Effector memory CD8-positive, alpha-beta T cell (primary cell): ENCODE data around the gene PLPPR4.
"Not testable (repeated sequence)": the region's sequence is repeated elsewhere in the genome, so short reads cannot be mapped to it uniquely, and the experiment has no call there.

Experiments
- ATAC-seq: fragments of 150-1000 bp; cut with Tn5 transposase; replicated peaks from 2 replicates; pipeline ENCODE4 v1.10.0; 2021; ENCODE audit warnings: mild to moderate bottlenecking, moderate library complexity
- DNase-seq, 3 experiments: peaks; one replicate each; pipeline ENCODE4 v3.0.0; 2021
- H3K27ac Mint-ChIP-seq, 2 donors: one replicate each; pipeline ENCODE4 v1.8.0; 2022; ENCODE audit warnings: mild to moderate bottlenecking in 2 of 2, mixed read lengths in 2 of 2, moderate library complexity in 2 of 2
- H3K27me3 Mint-ChIP-seq, 2 donors: one replicate each; pipeline ENCODE4 v1.8.0; 2022; ENCODE audit warnings: mixed read lengths in 2 of 2
- H3K36me3 Mint-ChIP-seq: one replicate; pipeline ENCODE4 v1.8.0; 2022; ENCODE audit warnings: mild to moderate bottlenecking, moderate library complexity, mixed read lengths; ENCODE audit not compliant: insufficient read depth
- H3K4me1 Mint-ChIP-seq, 2 donors: one replicate each; pipeline ENCODE4 v1.8.0; 2022; ENCODE audit warnings: low read depth in 2 of 2, mixed read lengths in 2 of 2
- H3K4me3 Mint-ChIP-seq, 2 donors: one replicate each; pipeline ENCODE4 v1.8.0; 2022; ENCODE audit warnings: mild to moderate bottlenecking in 2 of 2, mixed read lengths in 2 of 2, moderate library complexity in 2 of 2
- H3K9me3 Mint-ChIP-seq, 2 donors: one replicate each; pipeline ENCODE4 v1.8.0; 2022; ENCODE audit warnings: mixed read lengths in 2 of 2

Gene PLPPR4

DNA sequence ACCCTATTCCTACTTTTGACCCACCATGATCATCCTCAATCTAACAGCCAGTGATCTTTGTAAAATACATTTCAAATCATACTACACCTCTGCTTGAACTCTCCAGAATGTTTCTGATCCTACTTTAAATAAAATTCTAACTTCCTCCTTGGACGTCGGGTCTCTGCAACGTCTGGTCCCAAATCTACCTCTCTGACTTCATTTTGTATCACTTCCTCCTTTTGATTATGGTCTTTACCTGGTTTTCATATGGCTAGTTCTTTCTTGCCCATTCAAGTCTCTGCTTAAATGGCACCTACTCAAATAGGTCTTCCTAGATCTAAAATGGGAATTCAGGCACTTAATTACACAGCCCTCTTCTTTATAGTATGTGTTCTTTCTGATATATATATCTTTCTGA lies 18.2 kb downstream of the PLPPR4 start:
- H3K36me3 Mint-ChIP-seq, result no peaks in the 10 kb centered on the region
- H3K27ac Mint-ChIP-seq, result no peak overlapping the region
- no peaks in the 10 kb centered on the region for H3K27me3 Mint-ChIP-seq
- no peaks in the 10 kb centered on the region for H3K4me1 Mint-ChIP-seq
- DNase-seq (no peak), ATAC-seq (no peak)
- H3K9me3 Mint-ChIP-seq, result peaks cover 0 to 5% of the 10 kb centered on the region in 2 donors
- no peak overlapping the region for H3K4me3 Mint-ChIP-seq

- DNase-seq, H3K27ac Mint-ChIP-seq, H3K4me3 Mint-ChIP-seq, ATAC-seq, H3K9me3 Mint-ChIP-seq, H3K36me3 Mint-ChIP-seq, H3K27me3 Mint-ChIP-seq, H3K4me1 Mint-ChIP-seq: not testable (repeated sequence)
Observed at GRCh38 chr1:99283521-99283920, 19.2 kb downstream of the PLPPR4 start.

DNA sequence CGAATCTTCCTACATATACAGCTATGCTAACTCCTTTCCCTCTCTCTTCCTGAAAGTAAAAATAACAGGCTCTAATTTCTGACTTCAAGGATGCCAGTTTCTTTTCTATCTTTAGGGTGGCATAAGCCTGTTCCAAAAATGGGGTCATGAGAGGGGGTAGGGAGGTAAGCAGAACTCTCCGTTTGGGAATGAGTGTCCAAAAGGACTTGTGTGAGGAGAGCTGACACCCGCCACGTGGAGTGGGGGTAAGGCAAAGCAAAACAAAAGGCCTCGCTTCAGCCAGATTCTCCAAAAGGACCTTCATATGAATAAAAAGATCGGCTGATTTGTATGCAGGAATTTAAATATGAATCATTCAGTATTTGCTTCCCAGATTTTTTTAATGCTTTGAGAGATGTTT lies 28.6 kb downstream of the PLPPR4 start:
- DNase-seq, result no peak
- H3K4me1 Mint-ChIP-seq, result no peaks in the 10 kb centered on the region

DNA sequence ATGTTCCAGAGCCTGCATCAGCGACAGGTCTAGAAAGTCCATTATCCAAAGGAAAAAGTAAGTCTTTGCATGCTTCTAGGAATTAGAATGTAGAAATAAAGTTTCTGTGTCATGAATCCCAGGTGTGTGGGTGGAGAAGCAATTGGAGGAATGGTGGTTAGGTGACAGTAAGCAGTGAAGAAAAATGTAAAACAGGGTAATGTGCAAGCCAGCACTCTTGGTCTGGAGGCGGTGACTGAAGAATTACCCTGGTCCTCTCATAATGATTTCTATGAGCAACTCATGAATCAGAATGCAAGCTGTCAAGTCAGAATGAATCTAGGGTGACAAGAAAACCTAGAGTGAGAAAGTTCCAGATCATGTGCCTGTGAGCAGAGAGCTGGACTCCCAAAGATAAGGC lies 33.6 kb downstream of the PLPPR4 start:
- Mint-ChIP-seq H3K27me3 (no peaks in the 10 kb centered on the region), H3K9me3 (no peaks in the 10 kb centered on the region), H3K4me1 (no peaks in the 10 kb centered on the region), H3K4me3 (no peak overlapping the region), H3K36me3 (no peaks in the 10 kb centered on the region), H3K27ac (no peak overlapping the region)
- no peak for DNase-seq
- no peak for ATAC-seq

More for the DNA sequence above, 28.6 kb downstream of the PLPPR4 start:
- Mint-ChIP-seq H3K9me3 (peaks cover 0 to 2% of the 10 kb centered on the region in 2 donors), H3K27me3 (no peaks in the 10 kb centered on the region), H3K27ac (no peak overlapping the region), H3K36me3 (no peaks in the 10 kb centered on the region), H3K4me3 (no peak overlapping the region)
- no peak for ATAC-seq

DNA sequence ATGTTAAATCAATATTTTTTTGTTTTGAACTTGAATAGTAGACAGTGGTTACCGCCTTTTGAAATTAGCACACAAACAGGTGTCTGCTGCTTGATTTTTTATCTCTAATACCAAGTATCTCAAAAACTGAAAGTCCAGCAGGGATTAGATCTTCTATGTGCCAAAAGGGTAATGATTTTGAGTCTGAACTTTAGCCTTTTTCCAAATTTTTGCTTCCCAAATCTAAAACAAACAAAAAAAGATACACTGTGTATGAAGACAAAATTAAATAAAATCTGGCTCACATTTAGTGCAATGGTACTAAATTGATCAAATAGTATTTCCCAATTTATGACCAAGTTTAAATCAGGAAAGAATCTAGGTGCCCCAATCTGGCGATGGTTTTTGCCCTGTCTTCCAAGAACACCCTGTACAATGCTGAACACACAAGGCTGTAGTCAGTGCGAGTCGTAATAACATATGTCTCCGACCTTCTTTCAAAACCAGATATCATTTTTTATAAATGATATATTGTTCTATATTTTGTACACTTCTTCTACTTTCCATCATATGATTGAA lies 40.5 kb downstream of the PLPPR4 start:
- Mint-ChIP-seq H3K27ac (no peak overlapping the region), H3K9me3 (no peaks in the 10 kb centered on the region), H3K4me3 (no peak overlapping the region), H3K36me3 (no peaks in the 10 kb centered on the region), H3K27me3 (no peaks in the 10 kb centered on the region), H3K4me1 (no peaks in the 10 kb centered on the region)
- no peak for ATAC-seq
- no peak for DNase-seq

GRCh38 chr1:99305626-99306025 lies 41.3 kb downstream of the PLPPR4 start:
- Mint-ChIP-seq H3K4me3 (no peak overlapping the region), H3K27me3 (no peaks in the 10 kb centered on the region), H3K9me3 (no peaks in the 10 kb centered on the region), H3K4me1 (no peaks in the 10 kb centered on the region), H3K27ac (no peak overlapping the region), H3K36me3 (no peaks in the 10 kb centered on the region)
- ATAC-seq (no peak), DNase-seq (no peak)

DNA sequence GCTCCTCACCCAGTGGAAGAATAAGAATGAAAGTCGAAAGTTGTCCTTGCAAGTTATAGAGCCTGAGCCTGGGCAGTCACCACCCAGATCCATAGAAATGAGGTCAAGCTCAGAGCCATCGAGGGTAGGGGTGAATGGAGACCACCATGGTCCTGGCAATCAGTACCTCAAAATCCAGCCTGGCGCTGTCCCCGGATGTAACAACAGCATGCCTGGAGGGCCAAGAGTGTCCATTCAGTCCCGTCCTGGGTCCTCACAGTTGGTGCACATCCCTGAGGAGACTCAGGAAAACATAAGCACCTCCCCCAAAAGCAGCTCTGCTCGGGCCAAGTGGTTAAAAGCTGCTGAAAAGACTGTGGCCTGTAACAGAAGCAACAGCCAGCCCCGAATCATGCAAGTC lies 41.8 kb downstream of the PLPPR4 start:
- Mint-ChIP-seq H3K27me3 (no peaks in the 10 kb centered on the region), H3K36me3 (no peaks in the 10 kb centered on the region), H3K4me3 (no peak overlapping the region), H3K4me1 (no peaks in the 10 kb centered on the region), H3K27ac (no peak overlapping the region), H3K9me3 (no peaks in the 10 kb centered on the region)
- DNase-seq (no peak), ATAC-seq (no peak)

GRCh38 chr1:99306644-99307043 lies 42.4 kb downstream of the PLPPR4 start:
- H3K4me1 Mint-ChIP-seq, result no peaks in the 10 kb centered on the region
- no peaks in the 10 kb centered on the region for H3K36me3 Mint-ChIP-seq
- no peak overlapping the region for H3K27ac Mint-ChIP-seq
- DNase-seq, result no peak
- no peaks in the 10 kb centered on the region for H3K27me3 Mint-ChIP-seq
- no peak overlapping the region for H3K4me3 Mint-ChIP-seq
- H3K9me3 Mint-ChIP-seq, result no peaks in the 10 kb centered on the region
- no peak for ATAC-seq

DNA sequence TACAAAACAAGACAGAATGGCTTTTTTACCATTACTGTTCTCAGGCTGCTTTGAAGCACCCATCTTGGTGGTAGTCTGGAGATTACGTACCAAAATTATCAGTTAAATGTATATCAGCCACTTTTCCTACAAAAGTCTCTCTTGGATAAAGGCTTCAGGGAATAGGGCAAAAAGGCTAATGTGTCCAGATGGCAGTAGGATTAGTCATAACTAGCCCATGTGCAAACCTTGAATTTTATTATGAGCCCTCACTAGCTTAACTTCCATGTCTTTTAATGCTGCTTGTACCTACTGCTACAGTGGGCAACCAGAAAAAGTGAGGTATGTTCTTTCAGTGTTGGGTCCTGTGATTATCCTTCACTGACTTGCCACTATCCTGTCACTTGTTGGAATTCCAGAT lies 51.0 kb downstream of the PLPPR4 start:
- no peaks in the 10 kb centered on the region for H3K36me3 Mint-ChIP-seq
- ATAC-seq, result no peak
- DNase-seq, result no peak
- no peaks in the 10 kb centered on the region for H3K4me1 Mint-ChIP-seq
- H3K9me3 Mint-ChIP-seq, result peaks cover 0 to 7% of the 10 kb centered on the region in 2 donors
- H3K27ac Mint-ChIP-seq, result no peak overlapping the region
- no peak overlapping the region for H3K4me3 Mint-ChIP-seq
- H3K27me3 Mint-ChIP-seq, result no peaks in the 10 kb centered on the region

DNA sequence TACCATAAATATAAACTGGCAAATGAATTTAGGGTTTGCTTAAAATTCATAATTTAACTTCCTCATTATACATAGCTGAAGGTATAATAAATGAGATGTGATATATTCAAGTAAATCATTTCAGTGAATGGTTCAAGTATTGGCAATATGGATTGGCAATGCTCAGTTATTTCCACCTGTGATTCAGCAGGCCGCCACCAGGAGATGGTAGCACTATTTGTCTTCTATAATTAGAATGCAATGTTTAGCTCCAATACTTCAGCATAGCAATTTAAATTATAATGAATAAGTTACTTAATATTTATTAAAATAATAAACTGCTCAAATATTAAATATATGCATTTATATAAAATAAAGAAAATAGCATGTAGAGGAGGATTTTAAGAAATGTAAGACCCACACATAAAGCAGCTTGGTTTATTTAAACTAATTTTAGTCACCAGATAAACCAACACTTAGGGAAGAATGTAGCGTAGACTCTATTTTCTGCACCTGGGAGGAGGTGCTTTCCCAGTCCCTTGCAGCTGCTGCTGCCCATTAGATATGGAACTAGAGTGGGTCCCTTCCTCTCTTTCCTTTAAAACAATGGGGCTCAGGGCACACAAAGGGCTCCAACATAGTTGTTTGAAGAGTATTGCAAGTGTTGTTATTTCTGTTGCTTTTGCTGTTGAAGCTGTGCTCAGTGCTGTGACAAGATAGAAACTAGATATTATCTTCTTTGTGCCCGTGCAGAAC lies 62.1 kb downstream of the PLPPR4 start:
- H3K4me3 Mint-ChIP-seq, result no peak overlapping the region
- H3K27ac Mint-ChIP-seq, result no peak overlapping the region
- H3K36me3 Mint-ChIP-seq, result no peaks in the 10 kb centered on the region
- ATAC-seq, result no peak
- no peaks in the 10 kb centered on the region for H3K4me1 Mint-ChIP-seq
- H3K27me3 Mint-ChIP-seq, result no peaks in the 10 kb centered on the region
- DNase-seq, result no peak
- H3K9me3 Mint-ChIP-seq, result peaks cover 0 to 2% of the 10 kb centered on the region in 2 donors

- Mint-ChIP-seq H3K36me3 (no peaks in the 10 kb centered on the region), H3K4me1 (no peaks in the 10 kb centered on the region), H3K9me3 (peaks cover 0 to 2% of the 10 kb centered on the region in 2 donors), H3K4me3 (no peak overlapping the region), H3K27ac (no peak overlapping the region), H3K27me3 (no peaks in the 10 kb centered on the region)
- no peak for ATAC-seq
- DNase-seq, result no peak
Observed at GRCh38 chr1:99327357-99327756, 63.1 kb downstream of the PLPPR4 start.

- Mint-ChIP-seq H3K27me3 (no peaks in the 10 kb centered on the region), H3K4me1 (no peaks in the 10 kb centered on the region), H3K27ac (no peak overlapping the region), H3K4me3 (no peak overlapping the region), H3K36me3 (peaks cover under 1% of the 10 kb centered on the region), H3K9me3 (peaks cover 0 to 2% of the 10 kb centered on the region in 2 donors)
- ATAC-seq (no peak), DNase-seq (no peak)
Observed at GRCh38 chr1:99328171-99328570, 63.9 kb downstream of the PLPPR4 start.

- Mint-ChIP-seq H3K9me3 (peaks cover 0 to 2% of the 10 kb centered on the region in 2 donors), H3K27me3 (no peaks in the 10 kb centered on the region), H3K36me3 (peaks cover 2% of the 10 kb centered on the region), H3K27ac (no peak overlapping the region), H3K4me3 (no peak overlapping the region), H3K4me1 (no peaks in the 10 kb centered on the region)
- ATAC-seq (no peak), DNase-seq (no peak)
Observed at GRCh38 chr1:99331083-99331482, 66.8 kb downstream of the PLPPR4 start.

GRCh38 chr1:99331636-99332035 lies 67.3 kb downstream of the PLPPR4 start:
- Mint-ChIP-seq H3K36me3 (peaks cover 2% of the 10 kb centered on the region), H3K27ac (no peak overlapping the region), H3K4me3 (no peak overlapping the region), H3K27me3 (no peaks in the 10 kb centered on the region), H3K9me3 (peaks cover 0 to 2% of the 10 kb centered on the region in 2 donors), H3K4me1 (no peaks in the 10 kb centered on the region)
- DNase-seq (no peak), ATAC-seq (no peak)
